Measurements from ENCODE around the gene SKIC8. TPM values are rescaled to one million over a fixed set of nuclear protein-coding genes. Genes with fewer than 3 reads are reported as not detected.
A peak's percentile ranks its signal among the peaks of the same experiment; 100 is the strongest.
"Not testable (repeated sequence)": the region's sequence is repeated elsewhere in the genome, so short reads cannot be mapped to it uniquely, and the experiment has no call there.

Gene SKIC8
- total RNA-seq, 2 experiments from 2014 or later = 35.4 to 35.7 TPM

- POLR2A ChIA-PET = interaction anchor here (0.6 to 1.1 kb wide), 2 partner anchors 9 to 13 kb away, joined by 3 read pairs; no protein-coding TSS in a partner anchor
- H3K27me3 Mint-ChIP-seq = no peaks in the 10 kb centered on the region
- no peak overlapping the region for H3K4me3 Mint-ChIP-seq
Measured at GRCh38 chr15:78257681-78258080, 41.7 kb downstream of the SKIC8 start.

GRCh38 chr15:78256044-78256437 is 43.4 kb downstream of the SKIC8 start:
- no peak for DNase-seq
- Mint-ChIP-seq H3K4me1 (peaks cover 2% of the 10 kb centered on the region), H3K27ac (no peak overlapping the region), H3K9me3 (no peaks in the 10 kb centered on the region), H3K27me3 (no peaks in the 10 kb centered on the region), H3K36me3 (ENCODE audit: low read depth) (no peaks in the 10 kb centered on the region), H3K4me3 (no peak overlapping the region)
- ChIA-PET CTCF (interaction anchor here (1.1 to 1.2 kb wide), 2 partner anchors 10 to 15 kb away, joined by 4 to 6 read pairs; no protein-coding TSS in a partner anchor), POLR2A (no interaction called here)

More at GRCh38 chr15:78257681-78258080, 41.7 kb downstream of the SKIC8 start:
- H3K27ac Mint-ChIP-seq = no peak overlapping the region
- CTCF ChIA-PET = interaction anchor here (0.8 to 1.2 kb wide), 6 partner anchors 9 to 80 kb away, joined by 3 to 4 read pairs (median 4); partner anchors contain the start of gene SKIC8
- H3K36me3 Mint-ChIP-seq (ENCODE audit: low read depth) = no peaks in the 10 kb centered on the region
- peaks cover 2% of the 10 kb centered on the region for H3K4me1 Mint-ChIP-seq
- H3K9me3 Mint-ChIP-seq = no peaks in the 10 kb centered on the region
- no peak for DNase-seq

- Mint-ChIP-seq H3K36me3 (ENCODE audit: low read depth) (no peaks in the 10 kb centered on the region), H3K9me3 (no peaks in the 10 kb centered on the region), H3K4me3 (no peak overlapping the region), H3K27me3 (no peaks in the 10 kb centered on the region), H3K27ac (no peak overlapping the region), H3K4me1 (peaks cover 2% of the 10 kb centered on the region)
- no peak for DNase-seq
- POLR2A ChIA-PET = no interaction called here
- CTCF ChIA-PET = interaction anchor here (1.1 to 1.7 kb wide), 3 partner anchors 10 to 26 kb away, joined by 3 to 6 read pairs (median 4); no protein-coding TSS in a partner anchor
Measured at GRCh38 chr15:78255421-78256043, 43.9 kb downstream of the SKIC8 start.

GRCh38 chr15:78251136-78251535 is 48.3 kb downstream of the SKIC8 start:
- Mint-ChIP-seq H3K4me1 (no peaks in the 10 kb centered on the region), H3K36me3 (ENCODE audit: low read depth) (no peaks in the 10 kb centered on the region), H3K27ac (no peak overlapping the region), H3K27me3 (no peaks in the 10 kb centered on the region), H3K9me3 (no peaks in the 10 kb centered on the region), H3K4me3 (no peak overlapping the region)
- POLR2A ChIA-PET = interaction anchor here (0.7 to 0.8 kb wide), 2 partner anchors 14 to 49 kb away, joined by 3 read pairs; partner anchors contain the start of gene SKIC8
- CTCF ChIA-PET = interaction anchor here (1.2 kb wide), 1 partner anchor 10 kb away, joined by 4 read pairs; no protein-coding TSS in a partner anchor
- no peak for DNase-seq

GRCh38 chr15:78249131-78249530 is 50.3 kb downstream of the SKIC8 start:
- ChIA-PET POLR2A (no interaction called here), CTCF (interaction anchor here (1.3 kb wide), 1 partner anchor 9 kb away, joined by 3 read pairs; no protein-coding TSS in a partner anchor)
- Mint-ChIP-seq H3K4me3 (no peak overlapping the region), H3K27ac (no peak overlapping the region), H3K4me1 (no peaks in the 10 kb centered on the region), H3K27me3 (no peaks in the 10 kb centered on the region), H3K36me3 (ENCODE audit: low read depth) (no peaks in the 10 kb centered on the region), H3K9me3 (no peaks in the 10 kb centered on the region)
- DNase-seq = no peak

GRCh38 chr15:78247911-78248310 is 51.5 kb downstream of the SKIC8 start:
- Mint-ChIP-seq H3K27ac (no peak overlapping the region), H3K36me3 (ENCODE audit: low read depth) (no peaks in the 10 kb centered on the region), H3K27me3 (peaks cover 2% of the 10 kb centered on the region), H3K4me3 (no peak overlapping the region), H3K9me3 (no peaks in the 10 kb centered on the region), H3K4me1 (no peaks in the 10 kb centered on the region)
- ChIA-PET POLR2A (no interaction called here), CTCF (no interaction called here)
- no peak for DNase-seq

GRCh38 chr15:78245976-78246620 is 53.3 kb downstream of the SKIC8 start:
- CTCF ChIA-PET; DNase-seq; H3K36me3 Mint-ChIP-seq (ENCODE audit: low read depth); POLR2A ChIA-PET; H3K27me3 Mint-ChIP-seq; H3K4me3 Mint-ChIP-seq; H3K27ac Mint-ChIP-seq; H3K9me3 Mint-ChIP-seq; H3K4me1 Mint-ChIP-seq: not testable (repeated sequence)

- CTCF ChIA-PET; H3K27ac Mint-ChIP-seq; DNase-seq; POLR2A ChIA-PET; H3K36me3 Mint-ChIP-seq (ENCODE audit: low read depth); H3K27me3 Mint-ChIP-seq; H3K4me1 Mint-ChIP-seq; H3K9me3 Mint-ChIP-seq; H3K4me3 Mint-ChIP-seq: not testable (repeated sequence)
Measured at GRCh38 chr15:78245392-78245791, 54.0 kb downstream of the SKIC8 start.

- no peak for DNase-seq
- H3K4me3 Mint-ChIP-seq = no peak overlapping the region
- H3K4me1 Mint-ChIP-seq = peaks cover 2% of the 10 kb centered on the region
- ChIA-PET CTCF (interaction anchor here (1.1 kb wide), 1 partner anchor 238 kb away, joined by 3 read pairs; no protein-coding TSS in a partner anchor), POLR2A (interaction anchor here (1.2 kb wide), 1 partner anchor 13 kb away, joined by 3 read pairs; no protein-coding TSS in a partner anchor)
- H3K36me3 Mint-ChIP-seq (ENCODE audit: low read depth) = no peaks in the 10 kb centered on the region
- no peaks in the 10 kb centered on the region for H3K9me3 Mint-ChIP-seq
- no peak overlapping the region for H3K27ac Mint-ChIP-seq
- peaks cover 7% of the 10 kb centered on the region for H3K27me3 Mint-ChIP-seq
Measured at GRCh38 chr15:78244893-78245292, 54.5 kb downstream of the SKIC8 start.

GRCh38 chr15:78244101-78244500 is 55.3 kb downstream of the SKIC8 start:
- Mint-ChIP-seq H3K4me3 (no peak overlapping the region), H3K9me3 (no peaks in the 10 kb centered on the region), H3K27me3 (peaks cover 8% of the 10 kb centered on the region), H3K36me3 (ENCODE audit: low read depth) (no peaks in the 10 kb centered on the region), H3K4me1 (peaks cover 2% of the 10 kb centered on the region), H3K27ac (no peak overlapping the region)
- POLR2A ChIA-PET = interaction anchor here (1.2 kb wide), 1 partner anchor 14 kb away, joined by 3 read pairs; no protein-coding TSS in a partner anchor
- DNase-seq = no peak
- CTCF ChIA-PET = interaction anchor here (0.8 to 1.1 kb wide), 2 partner anchors 239 to 285 kb away, joined by 3 read pairs; no protein-coding TSS in a partner anchor

GRCh38 chr15:78243491-78243941 is 55.9 kb downstream of the SKIC8 start:
- Mint-ChIP-seq H3K27ac (no peak overlapping the region), H3K4me3 (no peak overlapping the region), H3K36me3 (ENCODE audit: low read depth) (no peaks in the 10 kb centered on the region), H3K4me1 (peaks cover 2% of the 10 kb centered on the region), H3K27me3 (peaks cover 10% of the 10 kb centered on the region), H3K9me3 (no peaks in the 10 kb centered on the region)
- no peak for DNase-seq
- POLR2A ChIA-PET = no interaction called here
- CTCF ChIA-PET = interaction anchor here (0.8 to 5.4 kb wide), 3 partner anchors 15 to 133 kb away, joined by 4 to 97 read pairs (median 4); no protein-coding TSS in a partner anchor

- H3K27me3 Mint-ChIP-seq = peaks cover 10% of the 10 kb centered on the region
- H3K27ac Mint-ChIP-seq = no peak overlapping the region
- ChIA-PET POLR2A (no interaction called here), CTCF (interaction anchor here (0.6 to 5.4 kb wide), 9 partner anchors 15 to 284 kb away, joined by 3 to 97 read pairs (median 5); partner anchors contain the start of gene CIB2)
- H3K4me1 Mint-ChIP-seq = peaks cover 2% of the 10 kb centered on the region
- no peak overlapping the region for H3K4me3 Mint-ChIP-seq
- no peaks in the 10 kb centered on the region for H3K36me3 Mint-ChIP-seq (ENCODE audit: low read depth)
- no peak for DNase-seq
- no peaks in the 10 kb centered on the region for H3K9me3 Mint-ChIP-seq
Measured at GRCh38 chr15:78243058-78243457, 56.4 kb downstream of the SKIC8 start.

GRCh38 chr15:78242128-78242527 is 57.3 kb downstream of the SKIC8 start:
- no peaks in the 10 kb centered on the region for H3K9me3 Mint-ChIP-seq
- H3K36me3 Mint-ChIP-seq (ENCODE audit: low read depth) = no peaks in the 10 kb centered on the region
- H3K4me3 Mint-ChIP-seq = no peak overlapping the region
- peak; percentile 46 for DNase-seq
- H3K27me3 Mint-ChIP-seq = peaks cover 12% of the 10 kb centered on the region
- H3K4me1 Mint-ChIP-seq = peaks cover 2% of the 10 kb centered on the region
- ChIA-PET CTCF (interaction anchor here (0.7 to 5.4 kb wide), 18 partner anchors 10 to 332 kb away, joined by 3 to 97 read pairs (median 5); partner anchors contain the start of gene CIB2), POLR2A (no interaction called here)
- H3K27ac Mint-ChIP-seq = no peak overlapping the region

Data from activated CD4-positive, alpha-beta memory T cell treated with anti-CD3 and anti-CD28 coated beads, Interleukin-2, amount 10 ng/mL, durations not matched to agents 7 days and 5 days (primary cell).